Mesothelial cell of epicardium (in vitro differentiated cells): ENCODE data around the gene PDE10A. TPM values are rescaled to one million over a fixed set of nuclear protein-coding genes. Genes with fewer than 3 reads are reported as not detected.
A peak's percentile ranks its signal among the peaks of the same experiment; 100 is the strongest.

Experiments
- DNase-seq, 2 experiments: peaks; one replicate each; pipeline ENCODE4 v3.0.0; 2021; ENCODE audit warnings: low spot score in 2 of 2; ENCODE audit not compliant: unreplicated experiment in 2 of 2
- H3K27ac Mint-ChIP-seq: 2 replicates; pipeline ENCODE4 v1.8.0; 2021; ENCODE audit warnings: mixed read lengths
- H3K27me3 Mint-ChIP-seq: 2 replicates; pipeline ENCODE4 v1.8.0; 2021; ENCODE audit warnings: low read depth, mixed read lengths
- H3K36me3 Mint-ChIP-seq: 2 replicates; pipeline ENCODE4 v1.8.0; 2021; ENCODE audit warnings: mixed read lengths
- H3K4me1 Mint-ChIP-seq: 2 replicates; pipeline ENCODE4 v1.8.0; 2021; ENCODE audit warnings: mixed read lengths
- H3K4me3 Mint-ChIP-seq: 2 replicates; pipeline ENCODE4 v1.8.0; 2021; ENCODE audit warnings: mild to moderate bottlenecking, moderate library complexity, mixed read lengths
- H3K9me3 Mint-ChIP-seq: 2 replicates; pipeline ENCODE4 v1.8.0; 2021; ENCODE audit warnings: mixed read lengths
- total RNA-seq: library from RNA; stranded (reverse); gene quantifications from 3 replicates; pipeline ENCODE4 v1.2.1, GENCODE V29; 2021
- TF ChIP-seq, protein P1 (sequence below): fragments of 200-600 bp; sonication (generic); IDR thresholded peaks from one replicate; pipeline ENCODE4 v1.5.0; 2021; ENCODE audit warnings: antibody characterized with exemption; ENCODE audit not compliant: unreplicated experiment

PDE10A gene
- total RNA-seq = 12.8 to 14.3 TPM (median 13.0 TPM) in 3 replicates

DNA sequence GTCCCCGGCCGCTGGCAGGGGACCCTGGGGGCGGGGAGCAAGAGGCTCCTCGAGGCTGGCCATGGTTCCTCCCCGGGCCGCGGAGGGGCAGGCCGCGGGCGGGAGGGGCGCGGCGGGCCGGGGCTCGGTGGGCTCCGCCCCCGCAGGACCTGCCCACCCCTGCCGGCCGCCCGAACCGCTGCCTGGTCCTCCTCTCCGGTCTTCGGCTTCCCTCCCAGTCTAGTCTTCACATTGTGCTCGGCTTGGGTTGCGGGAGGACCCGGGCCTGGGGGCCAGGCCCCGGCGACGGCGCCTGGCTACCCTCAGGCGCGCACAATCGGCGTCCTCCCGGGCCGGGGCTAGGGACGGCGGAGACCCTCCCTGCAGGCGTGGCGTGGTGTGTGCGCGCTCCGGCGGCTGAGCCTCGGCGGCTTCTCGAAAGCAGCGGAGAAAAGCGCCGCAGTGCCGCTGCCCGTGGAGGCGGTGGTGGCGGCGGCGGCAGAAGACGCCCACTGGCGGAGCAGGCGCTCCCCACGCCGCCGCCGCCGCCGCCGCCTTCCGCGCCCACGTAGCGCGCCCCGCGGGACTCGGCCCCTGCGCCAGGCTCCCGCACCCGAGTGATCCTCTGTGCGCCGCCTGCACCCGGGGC, at the start of gene PDE10A:
Gene PDE10A (minus strand): TSS at position 493 of the 628 bp plus-strand sequence. CDS start 430 bp downstream, at position 63.
- no peaks in the 10 kb centered on the region for H3K36me3 Mint-ChIP-seq
- DNase-seq = peak in 1 of 2 experiments; percentile 64
- H3K27me3 Mint-ChIP-seq = peaks cover 74% of the 10 kb centered on the region
- TF ChIP-seq, protein P1, sequence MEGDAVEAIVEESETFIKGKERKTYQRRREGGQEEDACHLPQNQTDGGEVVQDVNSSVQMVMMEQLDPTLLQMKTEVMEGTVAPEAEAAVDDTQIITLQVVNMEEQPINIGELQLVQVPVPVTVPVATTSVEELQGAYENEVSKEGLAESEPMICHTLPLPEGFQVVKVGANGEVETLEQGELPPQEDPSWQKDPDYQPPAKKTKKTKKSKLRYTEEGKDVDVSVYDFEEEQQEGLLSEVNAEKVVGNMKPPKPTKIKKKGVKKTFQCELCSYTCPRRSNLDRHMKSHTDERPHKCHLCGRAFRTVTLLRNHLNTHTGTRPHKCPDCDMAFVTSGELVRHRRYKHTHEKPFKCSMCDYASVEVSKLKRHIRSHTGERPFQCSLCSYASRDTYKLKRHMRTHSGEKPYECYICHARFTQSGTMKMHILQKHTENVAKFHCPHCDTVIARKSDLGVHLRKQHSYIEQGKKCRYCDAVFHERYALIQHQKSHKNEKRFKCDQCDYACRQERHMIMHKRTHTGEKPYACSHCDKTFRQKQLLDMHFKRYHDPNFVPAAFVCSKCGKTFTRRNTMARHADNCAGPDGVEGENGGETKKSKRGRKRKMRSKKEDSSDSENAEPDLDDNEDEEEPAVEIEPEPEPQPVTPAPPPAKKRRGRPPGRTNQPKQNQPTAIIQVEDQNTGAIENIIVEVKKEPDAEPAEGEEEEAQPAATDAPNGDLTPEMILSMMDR = no peak
- H3K27ac Mint-ChIP-seq = no peak within 1 kb of the TSS
- peak within 1 kb of the TSS; percentile 78 for H3K4me3 Mint-ChIP-seq
- peaks cover 26% of the 10 kb centered on the region for H3K4me1 Mint-ChIP-seq
- no peaks in the 10 kb centered on the region for H3K9me3 Mint-ChIP-seq

DNA sequence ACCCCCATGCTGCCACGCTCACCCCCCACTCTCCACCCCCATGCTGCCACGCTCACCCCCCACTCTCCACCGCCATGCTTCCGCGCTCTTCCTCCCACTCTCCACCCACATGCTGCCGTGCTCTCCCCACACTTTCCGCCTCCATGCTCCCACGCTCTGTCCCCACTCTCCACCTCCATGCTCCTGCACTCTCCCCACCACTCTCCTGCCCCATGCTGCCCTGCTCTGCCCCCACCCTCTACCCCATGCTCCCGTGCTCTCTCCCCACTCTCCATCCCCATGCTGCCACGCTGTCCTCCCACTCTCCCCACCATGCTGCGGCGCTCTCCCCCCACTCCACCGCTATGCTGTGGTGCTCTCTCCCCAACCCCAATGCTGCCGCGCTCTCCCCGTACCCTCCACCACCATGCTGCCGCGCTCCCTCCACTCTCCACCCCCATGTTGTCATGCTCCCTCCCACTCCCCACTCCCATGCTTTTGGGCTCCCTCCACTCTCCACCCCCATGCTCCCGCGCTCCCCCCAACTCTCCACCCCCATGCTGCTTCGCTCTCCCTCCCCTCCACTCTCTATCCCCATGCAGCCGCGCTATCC, 46.0 kb upstream of the PDE10A start:
- TF ChIP-seq, protein P1 = no peak
- no peak overlapping the region for H3K27ac Mint-ChIP-seq
- peaks cover 5% of the 10 kb centered on the region for H3K9me3 Mint-ChIP-seq
- peaks cover 2% of the 10 kb centered on the region for H3K4me1 Mint-ChIP-seq
- peaks cover 10% of the 10 kb centered on the region for H3K27me3 Mint-ChIP-seq
- no peaks in the 10 kb centered on the region for H3K36me3 Mint-ChIP-seq
- DNase-seq = no peak
- no peak overlapping the region for H3K4me3 Mint-ChIP-seq

DNA sequence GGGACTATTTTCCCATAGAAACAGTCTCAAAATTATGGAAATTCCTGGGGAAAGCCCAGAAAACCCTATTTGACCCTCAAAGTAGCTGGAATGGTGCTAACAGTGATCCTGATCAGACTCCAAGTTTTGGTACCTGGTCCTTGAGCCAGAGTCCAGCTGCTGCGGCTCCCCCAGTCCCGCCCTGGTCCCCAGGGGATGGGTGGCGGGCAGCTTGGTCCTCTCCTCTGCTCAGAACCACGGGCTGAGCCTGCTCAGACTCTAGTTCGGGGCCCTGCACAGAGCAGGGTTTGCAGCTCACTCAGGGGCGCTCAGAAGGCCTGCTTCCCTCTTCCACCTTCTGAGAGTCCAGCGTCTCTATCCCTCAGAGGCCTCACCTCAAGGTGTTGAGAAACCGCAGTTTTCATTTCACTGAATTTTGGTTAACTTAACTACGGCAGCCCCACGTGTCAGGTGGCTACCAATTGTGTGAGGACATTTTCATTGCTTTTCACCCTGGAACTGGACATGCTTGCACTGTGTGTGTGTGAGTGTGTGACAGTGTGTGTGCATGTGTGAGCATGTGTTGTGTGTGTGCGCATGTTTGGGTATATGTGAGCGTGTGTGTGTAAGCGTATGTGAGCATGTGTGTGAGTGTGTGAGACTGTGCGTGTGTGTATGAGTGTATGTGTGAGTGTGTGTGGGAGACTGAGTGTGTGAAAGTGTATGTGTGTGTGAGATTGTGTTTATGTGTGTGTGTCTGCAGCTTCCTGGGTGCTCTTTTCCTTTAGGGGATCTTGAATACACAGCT, 44.2 kb upstream of the PDE10A start:
- no peak for DNase-seq
- Mint-ChIP-seq H3K4me3 (no peak overlapping the region), H3K36me3 (no peaks in the 10 kb centered on the region), H3K4me1 (peaks cover 2% of the 10 kb centered on the region), H3K27me3 (peaks cover 8% of the 10 kb centered on the region), H3K27ac (no peak overlapping the region), H3K9me3 (peaks cover 5% of the 10 kb centered on the region)
- TF ChIP-seq, protein P1 = no peak

DNA sequence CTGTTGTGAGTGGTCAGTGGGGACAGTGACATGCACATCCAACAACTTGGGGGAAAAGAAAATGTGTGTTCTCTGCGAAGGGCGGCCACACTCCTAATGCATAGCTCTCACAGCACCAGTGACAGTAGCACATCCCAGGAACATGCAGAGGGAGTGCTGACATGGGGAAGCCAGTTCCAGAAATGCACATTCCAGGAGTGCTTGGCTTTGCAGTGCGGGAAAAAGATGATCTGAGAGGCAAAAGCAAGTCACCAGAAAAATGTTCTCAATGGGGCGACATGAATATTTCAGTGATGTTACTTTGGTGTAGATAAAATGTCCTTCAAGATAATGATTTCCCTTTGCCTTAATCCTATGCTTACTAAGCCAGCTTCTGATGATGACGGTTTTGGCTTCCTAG, 42.9 kb upstream of the PDE10A start:
- H3K36me3 Mint-ChIP-seq = no peaks in the 10 kb centered on the region
- H3K9me3 Mint-ChIP-seq = peaks cover 5% of the 10 kb centered on the region
- H3K27ac Mint-ChIP-seq = no peak overlapping the region
- peaks cover 8% of the 10 kb centered on the region for H3K27me3 Mint-ChIP-seq
- no peak overlapping the region for H3K4me3 Mint-ChIP-seq
- no peak for DNase-seq
- peaks cover 2% of the 10 kb centered on the region for H3K4me1 Mint-ChIP-seq
- TF ChIP-seq, protein P1 = no peak

DNA sequence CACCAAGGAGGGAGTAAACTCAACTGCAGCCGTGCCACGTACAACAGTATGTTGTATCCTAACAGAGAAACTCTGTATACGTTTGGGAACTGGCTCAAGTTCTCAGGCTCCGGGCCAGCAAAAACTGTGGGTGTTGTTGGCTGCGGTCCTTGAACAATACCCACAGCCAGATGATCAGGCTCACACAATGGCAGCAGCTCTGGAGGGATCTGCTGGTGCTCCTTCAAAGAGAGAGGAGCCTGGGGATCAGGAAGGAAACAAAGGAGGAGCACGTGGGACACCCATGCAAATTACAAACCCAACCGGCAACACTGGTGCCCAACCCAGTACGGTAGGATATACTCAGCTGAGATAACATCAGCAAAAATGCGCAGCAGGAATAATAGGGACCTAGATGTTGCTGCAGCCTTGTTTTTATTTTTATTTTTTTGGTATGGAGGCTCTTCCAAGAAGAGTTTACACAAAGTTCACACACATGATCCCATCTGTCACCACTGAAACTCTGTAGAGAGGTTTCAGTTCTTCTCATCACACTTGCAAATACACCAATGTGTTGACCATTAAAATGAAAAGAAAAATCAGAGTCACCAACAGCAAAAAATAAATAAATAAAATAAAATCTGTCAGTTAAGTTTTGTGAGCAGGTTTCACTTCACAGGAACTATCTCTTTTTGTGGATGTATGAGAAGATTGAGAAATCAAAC, 41.2 kb upstream of the PDE10A start:
- H3K4me3 Mint-ChIP-seq = no peak overlapping the region
- DNase-seq = no peak
- TF ChIP-seq, protein P1 = no peak
- peaks cover 2% of the 10 kb centered on the region for H3K27me3 Mint-ChIP-seq
- H3K36me3 Mint-ChIP-seq = no peaks in the 10 kb centered on the region
- H3K4me1 Mint-ChIP-seq = peaks cover 2% of the 10 kb centered on the region
- peaks cover 4% of the 10 kb centered on the region for H3K9me3 Mint-ChIP-seq
- no peak overlapping the region for H3K27ac Mint-ChIP-seq
